Memory B cell (primary cell): Measurements from ENCODE around the gene TRMT112.

Experiments used
- ATAC-seq: fragments of 150-1000 bp; cut with Tn5 transposase; 2 replicates; pipeline ENCODE4 v1.10.0; 2021; ENCODE audit warnings: low read depth, mild to moderate bottlenecking, moderate library complexity
- DNase-seq, 2 donors: peaks; one replicate each; pipeline ENCODE4 v3.0.0; 2022; ENCODE audit warnings: low spot score in 2 of 2
- H3K27ac Mint-ChIP-seq: one replicate; pipeline ENCODE4 v1.8.0; 2022; ENCODE audit warnings: mild to moderate bottlenecking, moderate library complexity, mixed read lengths
- H3K27me3 Mint-ChIP-seq: one replicate; pipeline ENCODE4 v1.8.0; 2022; ENCODE audit warnings: mixed read lengths
- H3K36me3 Mint-ChIP-seq: one replicate; pipeline ENCODE4 v1.8.0; 2022; ENCODE audit warnings: mild to moderate bottlenecking, mixed read lengths
- H3K4me1 Mint-ChIP-seq: one replicate; pipeline ENCODE4 v1.8.0; 2022; ENCODE audit warnings: mixed read lengths
- H3K4me3 Mint-ChIP-seq: one replicate; pipeline ENCODE4 v1.8.0; 2022; ENCODE audit warnings: mild to moderate bottlenecking, moderate library complexity, mixed read lengths
- H3K9me3 Mint-ChIP-seq: one replicate; pipeline ENCODE4 v1.8.0; 2022; ENCODE audit warnings: mixed read lengths

Gene TRMT112

GRCh38 chr11:64342869-64343745, 25.7 kb upstream of the TRMT112 start:
- H3K4me1 Mint-ChIP-seq: peaks cover 36% of the 10 kb centered on the region
- peaks cover 10% of the 10 kb centered on the region for H3K36me3 Mint-ChIP-seq
- no peaks in the 10 kb centered on the region for H3K9me3 Mint-ChIP-seq
- no peak overlapping the region for H3K27ac Mint-ChIP-seq
- H3K27me3 Mint-ChIP-seq: no peaks in the 10 kb centered on the region
- ATAC-seq (no peak), DNase-seq (no peak)
- no peak overlapping the region for H3K4me3 Mint-ChIP-seq

GRCh38 chr11:64341851-64342791, 24.8 kb upstream of the TRMT112 start:
- ATAC-seq (peak; percentile 57), DNase-seq (peak; percentile 91 to 93)
- Mint-ChIP-seq H3K36me3 (peaks cover 10% of the 10 kb centered on the region), H3K27me3 (no peaks in the 10 kb centered on the region), H3K9me3 (no peaks in the 10 kb centered on the region), H3K27ac (peak overlapping the region; percentile 99), H3K4me1 (peaks cover 36% of the 10 kb centered on the region), H3K4me3 (peak overlapping the region; percentile 61)

- H3K27me3 Mint-ChIP-seq: no peaks in the 10 kb centered on the region
- ATAC-seq (no peak), DNase-seq (no peak)
- H3K9me3 Mint-ChIP-seq: no peaks in the 10 kb centered on the region
- H3K36me3 Mint-ChIP-seq: peaks cover 10% of the 10 kb centered on the region
- peaks cover 38% of the 10 kb centered on the region for H3K4me1 Mint-ChIP-seq
- H3K4me3 Mint-ChIP-seq: peak overlapping the region; percentile 91
- peak overlapping the region; percentile 99 for H3K27ac Mint-ChIP-seq
Measured at GRCh38 chr11:64341429-64341828, 24.1 kb upstream of the TRMT112 start.

- DNase-seq (peak; percentile 79 to 93), ATAC-seq (peak; percentile 45)
- H3K9me3 Mint-ChIP-seq: no peaks in the 10 kb centered on the region
- peak overlapping the region; percentile 99 for H3K27ac Mint-ChIP-seq
- peaks cover 37% of the 10 kb centered on the region for H3K4me1 Mint-ChIP-seq
- peak overlapping the region; percentile 91 for H3K4me3 Mint-ChIP-seq
- no peaks in the 10 kb centered on the region for H3K27me3 Mint-ChIP-seq
- H3K36me3 Mint-ChIP-seq: peaks cover 10% of the 10 kb centered on the region
Measured at GRCh38 chr11:64340671-64341335, 23.4 kb upstream of the TRMT112 start.

- ATAC-seq (peak; percentile 83), DNase-seq (peak; percentile 85 to 93)
- Mint-ChIP-seq H3K4me1 (peaks cover 41% of the 10 kb centered on the region), H3K36me3 (peaks cover 7% of the 10 kb centered on the region), H3K9me3 (no peaks in the 10 kb centered on the region), H3K4me3 (peak within 1 kb of the TSS; percentile 91), H3K27me3 (no peaks in the 10 kb centered on the region), H3K27ac (peak within 1 kb of the TSS; percentile 99)
Measured at GRCh38 chr11:64339754-64340408, 22.5 kb upstream of the TRMT112 start, which contains the start of gene CCDC88B. TSS of gene CCDC88B (plus strand) at chr11:64340204. CDS start at chr11:64340267, 63 bp downstream.

GRCh38 chr11:64339286-64339685, 21.9 kb upstream of the TRMT112 start:
- H3K36me3 Mint-ChIP-seq: peaks cover 7% of the 10 kb centered on the region
- peak overlapping the region; percentile 99 for H3K27ac Mint-ChIP-seq
- DNase-seq (no peak), ATAC-seq (no peak)
- H3K4me1 Mint-ChIP-seq: peaks cover 45% of the 10 kb centered on the region
- peak overlapping the region; percentile 91 for H3K4me3 Mint-ChIP-seq
- H3K27me3 Mint-ChIP-seq: no peaks in the 10 kb centered on the region
- no peaks in the 10 kb centered on the region for H3K9me3 Mint-ChIP-seq

GRCh38 chr11:64338716-64339115, 21.4 kb upstream of the TRMT112 start:
- no peaks in the 10 kb centered on the region for H3K27me3 Mint-ChIP-seq
- no peak for DNase-seq
- no peaks in the 10 kb centered on the region for H3K9me3 Mint-ChIP-seq
- H3K4me3 Mint-ChIP-seq: peak overlapping the region; percentile 91
- ATAC-seq: no peak
- H3K27ac Mint-ChIP-seq: peak overlapping the region; percentile 99
- H3K36me3 Mint-ChIP-seq: peaks cover 7% of the 10 kb centered on the region
- peaks cover 45% of the 10 kb centered on the region for H3K4me1 Mint-ChIP-seq

- peaks cover 6% of the 10 kb centered on the region for H3K36me3 Mint-ChIP-seq
- H3K4me1 Mint-ChIP-seq: peaks cover 45% of the 10 kb centered on the region
- H3K27me3 Mint-ChIP-seq: no peaks in the 10 kb centered on the region
- H3K27ac Mint-ChIP-seq: no peak overlapping the region
- H3K4me3 Mint-ChIP-seq: no peak overlapping the region
- H3K9me3 Mint-ChIP-seq: no peaks in the 10 kb centered on the region
- no peak for ATAC-seq
- DNase-seq: no peak
Measured at GRCh38 chr11:64337538-64338249, 20.3 kb upstream of the TRMT112 start.

GRCh38 chr11:64334764-64335735, 17.7 kb upstream of the TRMT112 start:
- peak overlapping the region; percentile 67 for H3K4me3 Mint-ChIP-seq
- DNase-seq (peak; percentile 45 to 46), ATAC-seq (peak; percentile 63)
- H3K36me3 Mint-ChIP-seq: no peaks in the 10 kb centered on the region
- H3K27ac Mint-ChIP-seq: peak overlapping the region; percentile 81
- no peaks in the 10 kb centered on the region for H3K27me3 Mint-ChIP-seq
- peaks cover 37% of the 10 kb centered on the region for H3K4me1 Mint-ChIP-seq
- no peaks in the 10 kb centered on the region for H3K9me3 Mint-ChIP-seq

- no peak for DNase-seq
- no peaks in the 10 kb centered on the region for H3K27me3 Mint-ChIP-seq
- no peaks in the 10 kb centered on the region for H3K36me3 Mint-ChIP-seq
- H3K27ac Mint-ChIP-seq: no peak overlapping the region
- ATAC-seq: no peak
- no peaks in the 10 kb centered on the region for H3K9me3 Mint-ChIP-seq
- H3K4me3 Mint-ChIP-seq: no peak overlapping the region
- peaks cover 27% of the 10 kb centered on the region for H3K4me1 Mint-ChIP-seq
Measured at GRCh38 chr11:64333556-64333955, 16.2 kb upstream of the TRMT112 start.

- H3K27ac Mint-ChIP-seq: peak overlapping the region; percentile 29
- ATAC-seq (peak; percentile 55), DNase-seq (peak; percentile 55 to 60)
- H3K27me3 Mint-ChIP-seq: no peaks in the 10 kb centered on the region
- H3K36me3 Mint-ChIP-seq: no peaks in the 10 kb centered on the region
- peaks cover 27% of the 10 kb centered on the region for H3K4me1 Mint-ChIP-seq
- no peaks in the 10 kb centered on the region for H3K9me3 Mint-ChIP-seq
- H3K4me3 Mint-ChIP-seq: peak overlapping the region; percentile 63
Measured at GRCh38 chr11:64331569-64332371, 14.4 kb upstream of the TRMT112 start.
